T-helper 1 cell treated with Interleukin-12 subunit alpha and Interleukin-12 subunit beta and Interleukin-4 antibody, amounts not matched to agents 30 ng/mL and 1 ng/mL, for 36 hours (primary cell): ENCODE measurements around the gene RBMXL2. TPM values are rescaled to one million over a fixed set of nuclear protein-coding genes. Genes with fewer than 3 reads are reported as not detected.

Experiments
- intact Hi-C: fragments of 100-400 bp; cut with micrococcal nuclease; formaldehyde crosslinking; loops from one replicate; pipeline ENCODE4 v1.15.1; 2024
- total RNA-seq: library from RNA; stranded (reverse); gene quantifications from 2 replicates; pipeline ENCODE4 v1.2.3, GENCODE V29; 2022

RBMXL2 gene
- 0.10 TPM in 1 of 2 replicates, not detected in the other for total RNA-seq

DNA sequence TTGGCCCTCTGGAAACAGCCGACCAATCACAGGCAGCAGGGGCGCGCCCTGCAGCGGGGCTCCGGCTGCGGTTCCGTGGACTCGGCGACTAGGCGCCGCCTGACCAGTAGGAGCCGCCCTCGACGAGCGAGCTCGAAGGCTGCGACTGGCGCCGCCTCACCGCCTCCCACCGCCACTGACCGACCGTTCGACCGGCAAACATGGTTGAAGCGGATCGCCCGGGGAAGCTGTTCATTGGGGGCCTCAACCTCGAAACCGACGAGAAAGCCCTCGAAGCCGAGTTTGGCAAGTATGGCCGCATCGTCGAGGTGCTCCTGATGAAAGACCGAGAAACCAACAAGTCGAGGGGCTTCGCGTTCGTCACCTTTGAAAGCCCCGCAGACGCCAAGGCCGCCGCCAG is at the start of gene RBMXL2:
Gene RBMXL2, plus strand, starts transcription at position 78 of the 400 bp plus-strand sequence. Its CDS starts 123 bp downstream, at position 201.
- intact Hi-C loops = no loop called here

- intact Hi-C loops = no loop called here
These were observed 42.2 kb upstream of the RBMXL2 start for GRCh38 chr11:7046474-7047175.

DNA sequence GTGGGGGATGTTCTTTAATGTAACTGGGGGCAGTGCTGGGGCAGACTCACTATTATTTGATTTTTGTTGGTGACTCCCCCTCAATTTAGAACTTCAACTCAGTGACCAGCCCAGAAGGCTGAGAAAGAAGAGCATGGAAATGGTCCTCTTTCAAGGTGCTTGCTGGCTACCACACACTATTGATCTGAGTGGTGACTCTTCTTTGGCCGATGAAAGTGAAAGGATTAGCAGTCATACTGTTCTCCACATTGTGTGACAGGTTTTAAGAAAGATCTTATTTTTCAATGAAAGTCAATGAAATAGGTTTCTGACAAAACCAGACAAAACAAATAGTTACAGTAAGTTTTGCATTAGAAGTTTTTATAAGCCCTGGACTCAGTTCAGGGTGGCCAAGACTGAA is 38.6 kb upstream of the RBMXL2 start:
- intact Hi-C loops = no loop called here

DNA sequence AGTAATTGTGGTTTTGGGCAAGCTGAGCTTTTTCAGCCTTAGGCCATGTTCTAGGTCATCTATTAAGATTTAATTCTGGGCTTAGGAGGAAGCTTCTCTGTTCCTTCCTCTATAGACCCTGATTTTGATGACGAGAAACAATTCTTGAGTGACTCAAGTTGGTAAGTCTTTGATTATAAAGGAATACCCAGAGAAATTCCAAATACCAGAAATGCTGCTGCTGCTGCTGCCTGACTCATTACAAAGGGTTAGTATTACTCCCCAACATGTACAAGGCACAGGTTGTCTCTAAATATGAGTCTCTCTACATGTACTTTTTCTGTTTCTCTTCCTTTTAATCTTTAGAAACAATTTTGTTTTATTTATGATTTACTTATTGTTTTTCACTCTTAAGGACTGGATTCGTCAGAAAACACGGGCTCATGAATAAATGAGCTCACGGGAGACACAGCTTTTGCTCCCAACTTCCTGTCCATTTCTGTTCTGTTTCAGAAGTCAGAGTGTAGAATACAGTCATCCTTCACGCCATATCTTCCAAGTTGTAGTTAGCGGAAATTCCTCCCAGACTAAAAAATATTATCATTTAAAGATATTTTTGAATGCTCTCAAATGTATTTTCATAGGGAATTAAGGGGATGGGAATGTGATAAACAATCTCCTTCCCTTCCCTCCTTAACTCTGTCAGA is 31.8 kb upstream of the RBMXL2 start:
- intact Hi-C loops = no loop called here

DNA sequence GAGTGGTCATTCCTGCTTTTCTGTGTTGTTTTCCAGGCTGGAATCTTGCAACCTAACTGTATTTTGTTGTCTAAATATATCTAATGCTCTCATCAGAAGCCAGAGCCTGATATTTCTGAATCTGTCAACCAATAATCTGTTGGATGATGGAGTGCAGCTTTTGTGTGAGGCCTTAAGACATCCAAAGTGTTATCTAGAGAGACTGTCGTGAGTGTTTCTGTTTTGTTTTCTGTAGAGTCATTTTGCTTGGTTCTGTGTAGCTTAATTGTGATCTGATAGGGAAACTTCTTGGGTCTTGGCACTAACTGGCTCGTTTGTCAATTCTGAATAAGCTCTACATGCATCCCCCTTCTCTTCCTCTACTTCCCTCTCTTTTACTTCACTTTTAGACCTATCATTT is 31.2 kb upstream of the RBMXL2 start:
- intact Hi-C loops = no loop called here

GRCh38 chr11:7060868-7061267 is 27.9 kb upstream of the RBMXL2 start:
- intact Hi-C loops = no loop called here

DNA sequence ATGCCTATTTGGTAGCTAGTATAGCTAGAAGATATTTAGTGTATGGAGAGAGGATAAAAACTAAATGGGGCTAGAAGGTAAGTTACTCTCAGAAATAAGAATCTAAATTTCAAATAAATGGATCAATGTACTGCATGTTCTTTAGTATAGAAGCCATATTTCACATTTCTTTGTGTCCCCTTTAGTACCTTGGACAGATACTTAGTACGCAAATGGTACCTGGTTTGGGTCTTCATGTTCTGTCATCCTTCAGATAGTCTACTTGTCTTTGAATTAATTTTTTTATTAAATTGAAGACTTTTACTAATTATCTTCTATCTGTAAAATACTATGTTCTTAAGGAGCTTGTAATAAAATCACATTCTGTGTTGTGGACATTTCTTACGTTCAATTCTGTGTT is 26.3 kb upstream of the RBMXL2 start:
- intact Hi-C loops = no loop called here

- intact Hi-C loops = no loop called here
These were observed 16.3 kb upstream of the RBMXL2 start for GRCh38 chr11:7072401-7073028.

GRCh38 chr11:7077101-7077500 is 11.7 kb upstream of the RBMXL2 start:
- intact Hi-C loops = no loop called here

- intact Hi-C loops = no loop called here
These were observed 9.2 kb upstream of the RBMXL2 start for GRCh38 chr11:7079545-7080135.

DNA sequence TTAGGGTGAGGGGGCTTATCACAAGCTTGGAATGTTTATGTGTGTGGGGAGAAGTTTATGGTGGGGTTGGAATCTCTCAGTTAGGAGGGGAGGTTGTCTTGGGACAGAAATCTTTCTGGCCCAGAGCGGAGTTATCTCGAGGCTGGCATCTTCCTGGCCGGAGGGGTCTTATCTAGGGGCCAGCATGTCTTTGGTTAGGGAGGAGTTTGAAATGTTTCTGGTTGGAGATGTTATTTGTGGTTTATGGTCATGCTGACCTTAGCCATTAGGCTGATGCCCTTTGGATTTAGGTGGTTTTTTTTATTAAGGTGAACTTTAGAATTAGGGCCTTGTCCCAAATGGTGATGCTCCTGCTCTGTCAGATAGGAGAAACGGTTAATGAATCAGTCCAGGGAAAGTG is 7.9 kb upstream of the RBMXL2 start:
- intact Hi-C loops = no loop called here

DNA sequence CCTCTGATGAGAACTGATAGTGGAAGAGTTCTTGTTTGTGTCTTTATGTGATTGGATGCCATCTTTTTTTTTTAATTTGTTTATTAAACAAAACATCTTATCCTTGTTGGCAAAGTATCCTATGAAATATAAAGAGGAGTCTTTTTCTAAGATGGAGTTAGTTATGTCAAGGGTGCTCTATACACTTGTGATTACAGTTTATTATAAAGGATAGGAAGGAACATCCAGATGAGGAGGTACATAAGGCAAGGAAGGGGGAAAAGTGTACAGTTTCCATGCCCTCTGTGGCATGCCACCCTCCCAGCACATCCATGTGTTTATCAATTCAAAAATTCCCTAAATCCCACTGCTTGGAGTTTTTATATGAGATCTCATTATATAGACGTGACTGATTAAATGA is 7.4 kb upstream of the RBMXL2 start:
- intact Hi-C loops = no loop called here

DNA sequence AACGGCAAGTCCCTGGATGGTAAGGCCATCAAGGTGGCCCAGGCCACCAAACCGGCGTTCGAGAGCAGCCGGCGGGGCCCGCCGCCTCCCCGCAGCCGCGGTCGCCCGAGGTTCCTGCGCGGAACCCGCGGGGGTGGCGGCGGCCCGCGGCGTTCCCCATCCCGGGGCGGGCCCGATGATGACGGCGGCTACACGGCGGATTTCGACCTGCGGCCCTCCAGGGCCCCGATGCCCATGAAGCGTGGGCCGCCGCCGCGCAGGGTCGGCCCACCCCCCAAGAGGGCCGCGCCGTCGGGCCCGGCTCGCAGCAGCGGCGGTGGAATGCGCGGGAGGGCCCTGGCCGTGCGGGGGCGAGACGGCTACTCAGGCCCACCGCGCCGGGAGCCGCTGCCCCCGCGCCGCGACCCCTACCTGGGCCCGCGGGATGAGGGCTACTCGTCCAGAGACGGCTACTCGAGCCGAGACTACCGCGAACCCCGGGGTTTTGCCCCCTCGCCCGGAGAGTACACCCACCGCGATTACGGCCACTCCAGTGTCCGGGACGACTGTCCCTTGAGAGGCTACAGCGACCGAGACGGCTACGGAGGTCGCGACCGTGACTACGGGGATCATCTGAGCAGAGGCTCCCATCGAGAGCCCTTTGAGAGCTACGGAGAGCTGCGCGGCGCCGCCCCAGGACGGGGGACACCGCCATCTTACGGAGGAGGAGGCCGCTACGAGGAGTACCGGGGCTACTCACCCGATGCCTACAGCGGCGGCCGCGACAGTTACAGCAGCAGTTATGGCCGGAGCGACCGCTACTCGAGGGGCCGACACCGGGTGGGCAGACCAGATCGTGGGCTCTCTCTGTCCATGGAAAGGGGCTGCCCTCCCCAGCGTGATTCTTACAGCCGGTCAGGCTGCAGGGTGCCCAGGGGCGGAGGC is 792 bp downstream of the RBMXL2 start:
- intact Hi-C loops = no loop called here

GRCh38 chr11:7098235-7098832 is 9.5 kb downstream of the RBMXL2 start:
- intact Hi-C loops = loop anchor here (1.0 to 5.0 kb wide), 10 partner anchors 179 to 1000 kb away; partner anchors contain the start of genes EIF3F and PPFIBP2

- intact Hi-C loops = no loop called here
These were observed 27.0 kb downstream of the RBMXL2 start for GRCh38 chr11:7115780-7116179.

DNA sequence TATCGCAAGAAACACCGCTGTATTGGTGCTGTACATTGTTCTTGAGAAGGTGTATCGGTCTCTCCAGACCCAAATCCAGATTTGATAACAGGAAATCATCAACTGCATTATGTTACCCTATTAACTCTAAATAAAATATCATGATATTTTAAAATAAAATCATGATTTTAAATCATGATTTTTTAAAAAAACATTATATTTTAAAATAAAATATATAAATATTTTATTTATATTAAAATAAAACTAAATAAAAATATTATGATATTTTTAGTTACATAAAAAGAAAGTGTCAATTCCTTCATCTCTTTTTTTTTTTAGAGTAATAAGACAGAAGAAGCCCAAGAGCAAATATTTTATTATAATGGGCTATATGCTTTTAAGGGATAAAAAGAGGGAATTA is 27.6 kb downstream of the RBMXL2 start:
- intact Hi-C loops = no loop called here

DNA sequence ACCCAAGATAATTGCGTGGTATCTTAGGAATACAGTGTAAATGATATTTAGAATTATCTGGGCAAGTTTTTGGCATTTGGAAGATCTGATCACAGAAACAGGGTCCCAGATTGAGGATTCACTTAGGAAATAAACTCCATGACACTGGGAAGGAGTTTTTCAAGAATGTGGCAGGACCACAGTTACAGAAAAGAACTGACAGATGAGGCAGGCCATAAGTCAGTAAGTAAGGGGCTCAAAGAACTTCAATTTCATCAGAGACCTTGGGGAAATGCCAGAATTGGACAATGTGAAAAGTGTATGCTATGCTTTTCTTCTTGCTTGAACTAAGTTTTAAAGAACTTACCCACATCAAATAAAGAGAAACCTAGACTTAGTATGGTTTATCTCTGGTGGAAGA is 49.3 kb downstream of the RBMXL2 start:
- intact Hi-C loops = no loop called here
